A549 (cell line): ENCODE data around the gene ZNF785. TPM values are rescaled to one million over a fixed set of nuclear protein-coding genes. Genes with fewer than 3 reads are reported as not detected.

Experiments used
- ATAC-seq, 2 experiments: fragments of 200-7000 bp in 1 of 2; fragments of >200 bp in 1 of 2; cut with Nextera tagmentation in 1 of 2; cut with Tn5 transposase in 1 of 2; 3 replicates each; pipeline versions ENCODE4 v1.8.0 to v1.9.1; 2018 to 2020; ENCODE audit warnings: mild to moderate bottlenecking in 1 of 2, moderate library complexity in 1 of 2
- CTCF ChIA-PET: fragments of 300-600 bp; sonication (Branson Sonifier 250); formaldehyde crosslinking; extraction: SDS; loops from one replicate; lab custom pipeline; 2021; ENCODE audit warnings: antibody characterized with exemption, inconsistent platforms; lab: Yijun Ruan, JAX
- POLR2A ChIA-PET: fragments of 350-600 bp; formaldehyde crosslinking; extraction: SDS; loops from one replicate; lab custom pipeline; 2021; ENCODE audit warnings: antibody characterized with exemption, inconsistent platforms; lab: Yijun Ruan, JAX
- DNase-seq, 2 experiments: peaks; one replicate each; pipeline versions ENCODE4 v3.0.0 to v3.0.0-alpha.2; 2011 to 2016; ENCODE audit warnings: low read depth in 1 of 2, low spot score in 1 of 2
- FAIRE-seq: peaks from 2 replicates; lab custom pipeline; 2011; peaks lifted over from hg19 to GRCh38; lab: Jason Lieb, UNC
- H3K27ac ChIP-seq, 2 experiments: fragments of >200 bp; sonication (Bioruptor Twin); formaldehyde crosslinking; 3 replicates each; pipeline ENCODE4 v1.5.1; 2016 to 2017
- H3K4me1 ChIP-seq: fragments of >200 bp; sonication (Bioruptor Twin); formaldehyde crosslinking; 3 replicates; pipeline ENCODE4 v1.6.1; 2016
- H3K4me2 ChIP-seq: fragments of >200 bp; sonication (Bioruptor Twin); formaldehyde crosslinking; 3 replicates; pipeline ENCODE4 v1.6.1; 2016
- H3K4me3 ChIP-seq: fragments of >200 bp; sonication (Bioruptor Twin); formaldehyde crosslinking; 3 replicates; pipeline ENCODE4 v1.5.1; 2016
- H3K9me3 ChIP-seq: fragments of >200 bp; sonication (Bioruptor Twin); formaldehyde crosslinking; 3 replicates; pipeline ENCODE4 v1.6.1; 2016
- BHLHE40 ChIP-seq: IDR thresholded peaks from 2 replicates; pipeline ENCODE4 v1.6.1; 2012; ENCODE audit warnings: low read depth, low read length, inconsistent platforms
- CEBPB ChIP-seq, 2 experiments: fragments of >200 bp in 1 of 2; sonication (Bioruptor Twin) in 1 of 2; formaldehyde crosslinking in 1 of 2; IDR thresholded peaks; 2 replicates each; pipeline ENCODE4 v1.6.1; 2012 to 2016
- CHD2 ChIP-seq: fragments of 150-350 bp; IDR thresholded peaks from 2 replicates; pipeline ENCODE4 v1.6.1; 2014; ENCODE audit warnings: low read length; ENCODE audit not compliant: partially characterized antibody
- CHD4 ChIP-seq: fragments of 200-600 bp; sonication (generic); IDR thresholded peaks from 2 replicates; pipeline ENCODE4 v1.6.1; 2016; ENCODE audit warnings: antibody characterized with exemption, mild to moderate bottlenecking, borderline replicate concordance
- EHF ChIP-seq: fragments of 250-450 bp; sonication (Bioruptor Pico); IDR thresholded peaks from 2 replicates; pipeline ENCODE4 v1.5.0; 2020; ENCODE audit warnings: mild to moderate bottlenecking
- EHMT2 ChIP-seq: fragments of 200-600 bp; sonication (generic); IDR thresholded peaks from 2 replicates; pipeline ENCODE4 v1.6.1; 2016; ENCODE audit warnings: antibody characterized with exemption, low read depth, mild to moderate bottlenecking, moderate library complexity
- ESRRA ChIP-seq: fragments of 150-350 bp; IDR thresholded peaks from 2 replicates; pipeline ENCODE4 v1.6.1; 2014; ENCODE audit warnings: mild to moderate bottlenecking, low read length, borderline replicate concordance
- GATA3 ChIP-seq: IDR thresholded peaks from 2 replicates; pipeline ENCODE4 v1.6.1; 2012; ENCODE audit warnings: borderline replicate concordance
- HDAC2 ChIP-seq: fragments of 200-600 bp; sonication (generic); IDR thresholded peaks from 2 replicates; pipeline ENCODE4 v1.6.1; 2016
- HES2 ChIP-seq: fragments of >200 bp; sonication (Bioruptor Twin); formaldehyde crosslinking; IDR thresholded peaks from 2 replicates; pipeline ENCODE4 v1.6.1; 2016
- JUN ChIP-seq, 2 experiments: fragments of >200 bp; sonication (Bioruptor Twin); formaldehyde crosslinking; IDR thresholded peaks; 2 replicates in 1 of 2; 3 replicates in 1 of 2; pipeline ENCODE4 v1.6.1; 2016 to 2017
- JUNB ChIP-seq: fragments of >200 bp; sonication (Bioruptor Twin); formaldehyde crosslinking; IDR thresholded peaks from 2 replicates; pipeline ENCODE4 v1.6.1; 2016
- KDM1A ChIP-seq: fragments of 200-600 bp; sonication (generic); IDR thresholded peaks from 2 replicates; pipeline ENCODE4 v1.6.1; 2016; ENCODE audit warnings: low read depth, mild to moderate bottlenecking
- KDM5A ChIP-seq: fragments of 200-600 bp; sonication (generic); IDR thresholded peaks from 2 replicates; pipeline ENCODE4 v1.6.1; 2016; ENCODE audit warnings: antibody characterized with exemption, mild to moderate bottlenecking
- NFE2L2 ChIP-seq: fragments of 150-350 bp; conservative IDR thresholded peaks from 2 replicates; pipeline ENCODE4 v1.6.1; 2014; ENCODE audit warnings: low read length
- NR3C1 ChIP-seq: fragments of >200 bp; sonication (Bioruptor Twin); formaldehyde crosslinking; IDR thresholded peaks from 3 replicates; pipeline ENCODE4 v1.6.1; 2017
- PBX3 ChIP-seq: IDR thresholded peaks from 2 replicates; pipeline ENCODE4 v1.6.1; 2012
- PHF8 ChIP-seq: fragments of 200-600 bp; sonication (generic); IDR thresholded peaks from 2 replicates; pipeline ENCODE4 v1.6.1; 2016; ENCODE audit warnings: low read depth, mild to moderate bottlenecking, antibody characterized with exemption, moderate library complexity, borderline replicate concordance
- POLR2A ChIP-seq: IDR thresholded peaks from 2 replicates; pipeline ENCODE4 v1.6.1; 2012; ENCODE audit warnings: mild to moderate bottlenecking, low read length
- RAD21 ChIP-seq, 2 experiments: fragments of >200 bp in 1 of 2; sonication (Bioruptor Twin) in 1 of 2; formaldehyde crosslinking in 1 of 2; IDR thresholded peaks in 1 of 2; conservative IDR thresholded peaks in 1 of 2; 2 replicates in 1 of 2; 3 replicates in 1 of 2; pipeline ENCODE4 v1.6.1; 2012 to 2018; ENCODE audit warnings: inconsistent platforms in 1 of 2
- RARB ChIP-seq: fragments of 250-450 bp; sonication (Bioruptor Pico); IDR thresholded peaks from 2 replicates; pipeline ENCODE4 v1.8.0; 2021; ENCODE audit warnings: mild to moderate bottlenecking, moderate library complexity
- RFX5 ChIP-seq: fragments of 450-650 bp; IDR thresholded peaks from 2 replicates; pipeline ENCODE4 v1.7.1; 2014; ENCODE audit warnings: antibody characterized with exemption, mild to moderate bottlenecking, moderate library complexity
- SREBF2 ChIP-seq: fragments of 450-650 bp; IDR thresholded peaks from 2 replicates; pipeline ENCODE4 v1.6.1; 2014; ENCODE audit warnings: mild to moderate bottlenecking, moderate library complexity
- TFCP2L1 ChIP-seq: fragments of 250-450 bp; sonication (Bioruptor Pico); IDR thresholded peaks from 2 replicates; pipeline ENCODE4 v1.5.0; 2021; ENCODE audit warnings: mild to moderate bottlenecking
- ZC3H11A ChIP-seq: fragments of 450-650 bp; IDR thresholded peaks from 2 replicates; pipeline ENCODE4 v1.6.1; 2014; ENCODE audit warnings: antibody characterized with exemption, mild to moderate bottlenecking
- ZSCAN20 ChIP-seq: fragments of 250-450 bp; sonication (Bioruptor Pico); IDR thresholded peaks from 2 replicates; pipeline ENCODE4 v1.8.0; 2022; ENCODE audit warnings: mild to moderate bottlenecking, moderate library complexity
- WGBS: methylation state at CpG from one replicate; pipeline ENCODE4 v1.1.6; 2017; ENCODE audit errors: missing lambda C conversion rate; 5-methylcytosine and 5-hydroxymethylcytosine counted together
- polyA plus RNA-seq, 4 experiments: library from polyadenylated mRNA; depleted of rRNA in 3 of 4; stranded (reverse); fragments of >200 nt; fragmentation: RNase III in 1 of 4; extraction: RNeasy Plus Mini Kit Qiagen cat#74134 plus additional on column Dnase treatment in 1 of 4; gene quantifications; 2 replicates in 3 of 4; 3 replicates in 1 of 4; pipeline ENCODE4 v1.2.3, GENCODE V29; 2011 to 2017
- TF ChIP-seq, protein P1 (sequence below): fragments of 250-450 bp; sonication (Bioruptor Pico); IDR thresholded peaks from 2 replicates; pipeline ENCODE4 v1.5.0; 2020; ENCODE audit warnings: low read depth, mild to moderate bottlenecking, moderate library complexity
- TF ChIP-seq, protein P2 (sequence below): IDR thresholded peaks from 2 replicates; pipeline ENCODE4 v1.6.1; 2012
- TF ChIP-seq, protein P3 (sequence below): fragments of 450-650 bp; IDR thresholded peaks from 2 replicates; pipeline ENCODE4 v1.6.1; 2014; ENCODE audit warnings: antibody characterized with exemption

The ZNF785 gene
- polyA plus RNA-seq, 2 of the 4 experiments (the other 2 are of a cell fraction): not detected

DNA sequence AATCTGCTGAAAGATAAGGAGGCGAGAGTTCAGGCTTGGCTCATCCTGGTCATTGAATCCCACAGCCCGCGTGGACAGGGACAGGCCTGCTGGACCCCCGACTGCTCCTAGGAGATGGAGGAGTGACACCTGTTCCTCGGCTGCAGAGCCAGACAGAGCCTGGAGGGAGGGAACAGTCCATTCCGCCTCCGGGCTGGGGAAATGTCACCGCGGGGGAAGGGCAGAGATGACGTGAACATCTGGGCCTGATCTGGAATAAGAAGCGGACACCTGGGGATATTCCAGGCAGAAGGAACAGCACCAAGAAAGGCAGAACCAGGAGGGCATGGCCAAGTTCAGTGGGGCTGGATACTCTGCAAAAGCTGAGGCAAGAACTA is 52.4 kb downstream of the ZNF785 start:
- H3K9me3 ChIP-seq: no peaks in the 10 kb centered on the region
- peaks cover 13% of the 10 kb centered on the region; the same call in 2 of the 3 replicates for H3K4me1 ChIP-seq
- DNase-seq: no peak
- H3K27ac ChIP-seq: no peak overlapping the region
- TF ChIP-seq SREBF2: no peak
- no peak for TF ChIP-seq NR3C1
- TF ChIP-seq POLR2A: no peak
- TF ChIP-seq RARB: no peak
- no peak for TF ChIP-seq RAD21 (conservative IDR thresholded peaks at IDR 0.05 in 1 of 2, IDR thresholded peaks at IDR 0.05 in 1 of 2)
- TF ChIP-seq, protein P1, sequence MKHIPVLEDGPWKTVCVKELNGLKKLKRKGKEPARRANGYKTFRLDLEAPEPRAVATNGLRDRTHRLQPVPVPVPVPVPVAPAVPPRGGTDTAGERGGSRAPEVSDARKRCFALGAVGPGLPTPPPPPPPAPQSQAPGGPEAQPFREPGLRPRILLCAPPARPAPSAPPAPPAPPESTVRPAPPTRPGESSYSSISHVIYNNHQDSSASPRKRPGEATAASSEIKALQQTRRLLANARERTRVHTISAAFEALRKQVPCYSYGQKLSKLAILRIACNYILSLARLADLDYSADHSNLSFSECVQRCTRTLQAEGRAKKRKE (CRISPR knock-in tag): no peak
- TF ChIP-seq CEBPB (IDR thresholded peaks at IDR 0.05): no peak
- TF ChIP-seq NFE2L2: no peak
- no peak for TF ChIP-seq CHD2
- TF ChIP-seq ZC3H11A: no peak
- no peak for TF ChIP-seq PBX3
- TF ChIP-seq EHMT2: no peak
- no peak for TF ChIP-seq JUNB
- TF ChIP-seq GATA3: no peak
- no peak for TF ChIP-seq KDM5A
- TF ChIP-seq ZSCAN20 (CRISPR knock-in tag): no peak
- peak overlapping the region; percentile 87 for H3K4me2 ChIP-seq
- WGBS: 91% methylated on average over 11 of the region's 11 CpGs
- ChIA-PET POLR2A (no interaction called here), CTCF (interaction anchor here (1.2 kb wide), 1 partner anchor 19 kb away, joined by 3 read pairs; no protein-coding TSS in a partner anchor)
- H3K4me3 ChIP-seq: no peak overlapping the region
- FAIRE-seq: no peak
- no peak for ATAC-seq

GRCh38 chr16:30532285-30533145 is 53.0 kb downstream of the ZNF785 start:
- POLR2A ChIA-PET: no interaction called here
- Histone ChIP-seq H3K4me3 (no peak overlapping the region), H3K4me2 (no peak overlapping the region), H3K27ac (no peak overlapping the region), H3K9me3 (no peaks in the 10 kb centered on the region), H3K4me1 (peaks cover 19% of the 10 kb centered on the region)
- FAIRE-seq (no peak), ATAC-seq (no peak), DNase-seq (no peak)
- TF ChIP-seq BHLHE40: no peak
- TF ChIP-seq TFCP2L1 (CRISPR knock-in tag): no peak
- no peak for TF ChIP-seq CHD4
- TF ChIP-seq, protein P2, sequence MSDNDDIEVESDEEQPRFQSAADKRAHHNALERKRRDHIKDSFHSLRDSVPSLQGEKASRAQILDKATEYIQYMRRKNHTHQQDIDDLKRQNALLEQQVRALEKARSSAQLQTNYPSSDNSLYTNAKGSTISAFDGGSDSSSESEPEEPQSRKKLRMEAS: no peak
- TF ChIP-seq ESRRA: no peak
- TF ChIP-seq CEBPB (IDR thresholded peaks at IDR 0.05): no peak
- TF ChIP-seq, protein P3, sequence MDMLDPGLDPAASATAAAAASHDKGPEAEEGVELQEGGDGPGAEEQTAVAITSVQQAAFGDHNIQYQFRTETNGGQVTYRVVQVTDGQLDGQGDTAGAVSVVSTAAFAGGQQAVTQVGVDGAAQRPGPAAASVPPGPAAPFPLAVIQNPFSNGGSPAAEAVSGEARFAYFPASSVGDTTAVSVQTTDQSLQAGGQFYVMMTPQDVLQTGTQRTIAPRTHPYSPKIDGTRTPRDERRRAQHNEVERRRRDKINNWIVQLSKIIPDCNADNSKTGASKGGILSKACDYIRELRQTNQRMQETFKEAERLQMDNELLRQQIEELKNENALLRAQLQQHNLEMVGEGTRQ: no peak
- TF ChIP-seq NFE2L2: no peak
- no peak for TF ChIP-seq PHF8
- no peak for TF ChIP-seq NR3C1
- no peak for TF ChIP-seq EHF (CRISPR knock-in tag)
- no peak for TF ChIP-seq EHMT2
- no peak for TF ChIP-seq RAD21 (conservative IDR thresholded peaks at IDR 0.05 in 1 of 2, IDR thresholded peaks at IDR 0.05 in 1 of 2)
- no peak for TF ChIP-seq KDM1A
- no peak for TF ChIP-seq HES2
- TF ChIP-seq RFX5: no peak
- no peak for TF ChIP-seq JUN (IDR thresholded peaks at IDR 0.05)
- no peak for TF ChIP-seq HDAC2
- TF ChIP-seq JUNB: no peak
- WGBS: 93% methylated on average over 38 of the region's 57 CpGs
- CTCF ChIA-PET: interaction anchor here (1.0 to 5.0 kb wide), 3 partner anchors 20 to 102 kb away, joined by 3 to 19 read pairs (median 4); partner anchors contain the start of gene DCTPP1
